HG03432 (cell line): ENCODE data around the gene UNC5A.

Experiments used
- ATAC-seq: cut with Tn5 transposase; IDR thresholded peaks from one replicate; pipeline ENCODE4 v1.9.1; 2021; ENCODE audit warnings: mild to moderate bottlenecking, moderate library complexity; ENCODE audit not compliant: unreplicated experiment

The UNC5A gene

GRCh38 chr5:176799488-176799887, 10.9 kb upstream of the UNC5A start:
- ATAC-seq, result no peak

- no peak for ATAC-seq
Observed at GRCh38 chr5:176800024-176800423, 10.3 kb upstream of the UNC5A start.

- ATAC-seq, result no peak
Observed at GRCh38 chr5:176802116-176802784, 8.1 kb upstream of the UNC5A start.

GRCh38 chr5:176803068-176803942, 7.1 kb upstream of the UNC5A start:
- no peak for ATAC-seq

GRCh38 chr5:176803943-176804498, 6.3 kb upstream of the UNC5A start:
- no peak for ATAC-seq

- ATAC-seq, result no peak
Observed at GRCh38 chr5:176806137-176806536, 4.2 kb upstream of the UNC5A start.

GRCh38 chr5:176809544-176810080, 747 bp upstream of the UNC5A start:
- no peak for ATAC-seq

GRCh38 chr5:176810687-176811501, 535 bp downstream of the UNC5A start:
- ATAC-seq, result no peak

GRCh38 chr5:176812269-176813259, 2.2 kb downstream of the UNC5A start:
- no peak for ATAC-seq

- ATAC-seq, result no peak
Observed at GRCh38 chr5:176813587-176814312, 3.4 kb downstream of the UNC5A start.

- ATAC-seq, result no peak
Observed at GRCh38 chr5:176814313-176814685, 3.9 kb downstream of the UNC5A start.

- no peak for ATAC-seq
Observed at GRCh38 chr5:176814836-176815438, 4.6 kb downstream of the UNC5A start.

- ATAC-seq, result no peak
Observed at GRCh38 chr5:176816043-176816745, 5.8 kb downstream of the UNC5A start.

- ATAC-seq, result no peak
Observed at GRCh38 chr5:176816791-176817347, 6.5 kb downstream of the UNC5A start.

- peak; percentile 13 for ATAC-seq
Observed at GRCh38 chr5:176817369-176817840, 7.0 kb downstream of the UNC5A start.

GRCh38 chr5:176817841-176818377, 7.5 kb downstream of the UNC5A start:
- peak; percentile 38 for ATAC-seq

- ATAC-seq, result peak; percentile 52
Observed at GRCh38 chr5:176818391-176819098, 8.2 kb downstream of the UNC5A start.
